Measurements from ENCODE around the gene NBAS.

GRCh38 chr2:15378148-15378908, 182.8 kb downstream of the NBAS start:
- TF ChIP-seq, protein P1, sequence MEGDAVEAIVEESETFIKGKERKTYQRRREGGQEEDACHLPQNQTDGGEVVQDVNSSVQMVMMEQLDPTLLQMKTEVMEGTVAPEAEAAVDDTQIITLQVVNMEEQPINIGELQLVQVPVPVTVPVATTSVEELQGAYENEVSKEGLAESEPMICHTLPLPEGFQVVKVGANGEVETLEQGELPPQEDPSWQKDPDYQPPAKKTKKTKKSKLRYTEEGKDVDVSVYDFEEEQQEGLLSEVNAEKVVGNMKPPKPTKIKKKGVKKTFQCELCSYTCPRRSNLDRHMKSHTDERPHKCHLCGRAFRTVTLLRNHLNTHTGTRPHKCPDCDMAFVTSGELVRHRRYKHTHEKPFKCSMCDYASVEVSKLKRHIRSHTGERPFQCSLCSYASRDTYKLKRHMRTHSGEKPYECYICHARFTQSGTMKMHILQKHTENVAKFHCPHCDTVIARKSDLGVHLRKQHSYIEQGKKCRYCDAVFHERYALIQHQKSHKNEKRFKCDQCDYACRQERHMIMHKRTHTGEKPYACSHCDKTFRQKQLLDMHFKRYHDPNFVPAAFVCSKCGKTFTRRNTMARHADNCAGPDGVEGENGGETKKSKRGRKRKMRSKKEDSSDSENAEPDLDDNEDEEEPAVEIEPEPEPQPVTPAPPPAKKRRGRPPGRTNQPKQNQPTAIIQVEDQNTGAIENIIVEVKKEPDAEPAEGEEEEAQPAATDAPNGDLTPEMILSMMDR (IDR thresholded peaks at IDR 0.05), result no peak
- TF ChIP-seq POLR2A (IDR thresholded peaks at IDR 0.05), result no peak

Measured in ovary (tissue), 3 donors.